ENCODE data around the gene SDK1. TPM values are rescaled to one million over a fixed set of nuclear protein-coding genes. Genes with fewer than 3 reads are reported as not detected.
"Not testable (repeated sequence)": the region's sequence is repeated elsewhere in the genome, so short reads cannot be mapped to it uniquely, and the experiment has no call there.

The SDK1 gene
- total and polyA plus RNA-seq, 7 experiments from 2014 or later = 0.07 to 2.5 (median 0.54) TPM

GRCh38 chr7:4234886-4235285 is 933.8 kb downstream of the SDK1 start:
- ChIA-PET POLR2A (no interaction called here), CTCF (interaction anchor here (0.6 to 0.7 kb wide), 2 partner anchors 50 to 179 kb away, joined by 3 to 4 read pairs; no protein-coding TSS in a partner anchor)
- DNase-seq (no peak), ATAC-seq (no peak)
- H3K4me3 ChIP-seq (ENCODE audit: low read length) = no peak overlapping the region
- no peaks in the 10 kb centered on the region for H3K27me3 ChIP-seq (ENCODE audit: control insufficient read depth in 2 of 2, insufficient read depth in 2 of 2, low read length in 2 of 2)
- intact Hi-C loops (cut with micrococcal nuclease) = no loop called here
- Mint-ChIP-seq H3K4me1 (peaks cover 0 to under 1% (median 0%) of the 10 kb centered on the region in 7 donors), H3K9me3 (peaks cover 0 to 2% (median 0%) of the 10 kb centered on the region in 11 donors), H3K27ac (no peak overlapping the region), H3K4me3 (no peak overlapping the region), H3K36me3 (no peaks in the 10 kb centered on the region), H3K27me3 (peaks cover 0 to 5% (median 0%) of the 10 kb centered on the region in 5 donors)
- no peaks in the 10 kb centered on the region for H3K9me3 ChIP-seq (ENCODE audit: control insufficient read depth in 2 of 3, low read length in 3 of 3)
- H3K36me3 ChIP-seq (ENCODE audit: control insufficient read depth in 2 of 3, insufficient read depth in 3 of 3, low read length in 3 of 3) = no peaks in the 10 kb centered on the region
- no peaks in the 10 kb centered on the region for H3K4me1 ChIP-seq (ENCODE audit: control insufficient read depth in 2 of 2, insufficient read depth in 2 of 2, low read length in 2 of 2)
- no peak overlapping the region for H3K27ac ChIP-seq (ENCODE audit: low read depth, low read length)

DNA sequence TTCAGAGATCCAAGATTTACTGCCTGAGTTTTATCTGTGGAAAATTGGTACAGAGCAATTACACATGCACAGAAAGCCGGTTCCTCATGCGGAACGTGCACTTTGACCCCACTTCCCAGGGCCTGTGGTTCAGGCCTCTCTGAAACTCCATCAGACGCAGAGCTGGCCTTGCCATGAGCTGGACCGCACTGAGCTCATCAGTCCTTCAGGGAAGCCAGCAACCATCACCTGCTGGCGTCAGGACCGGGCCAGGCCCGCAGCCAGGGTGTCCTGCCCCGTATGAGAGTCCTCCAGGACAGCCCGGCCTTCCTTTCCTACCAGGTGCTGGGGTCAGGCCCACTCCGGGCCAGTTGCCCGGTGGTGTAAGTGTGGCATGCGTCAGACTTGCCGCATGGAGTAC is 934.5 kb downstream of the SDK1 start:
- no peaks in the 10 kb centered on the region for H3K9me3 Mint-ChIP-seq
- H3K4me1 Mint-ChIP-seq = peaks cover 0 to 8% (median 4%) of the 10 kb centered on the region in 7 donors
- DNase-seq (no peak), ATAC-seq (no peak)
- H3K9me3 ChIP-seq (ENCODE audit: control insufficient read depth in 2 of 3, low read length in 3 of 3) = no peaks in the 10 kb centered on the region
- no peak overlapping the region for H3K27ac ChIP-seq (ENCODE audit: low read depth, low read length)
- H3K27me3 Mint-ChIP-seq = no peaks in the 10 kb centered on the region
- no peak overlapping the region for H3K27ac Mint-ChIP-seq
- intact Hi-C loops (cut with micrococcal nuclease) = no loop called here
- H3K4me3 Mint-ChIP-seq = no peak overlapping the region
- H3K36me3 ChIP-seq (ENCODE audit: control insufficient read depth in 2 of 3, insufficient read depth in 3 of 3, low read length in 3 of 3) = no peaks in the 10 kb centered on the region
- ChIA-PET CTCF (interaction anchor here (0.7 kb wide), 1 partner anchor 179 kb away, joined by 4 read pairs; no protein-coding TSS in a partner anchor), POLR2A (no interaction called here)
- H3K36me3 Mint-ChIP-seq = no peaks in the 10 kb centered on the region
- H3K4me3 ChIP-seq (ENCODE audit: low read length) = no peak overlapping the region
- H3K27me3 ChIP-seq (ENCODE audit: control insufficient read depth in 2 of 2, insufficient read depth in 2 of 2, low read length in 2 of 2) = no peaks in the 10 kb centered on the region
- H3K4me1 ChIP-seq (ENCODE audit: control insufficient read depth in 2 of 2, insufficient read depth in 2 of 2, low read length in 2 of 2) = no peaks in the 10 kb centered on the region

DNA sequence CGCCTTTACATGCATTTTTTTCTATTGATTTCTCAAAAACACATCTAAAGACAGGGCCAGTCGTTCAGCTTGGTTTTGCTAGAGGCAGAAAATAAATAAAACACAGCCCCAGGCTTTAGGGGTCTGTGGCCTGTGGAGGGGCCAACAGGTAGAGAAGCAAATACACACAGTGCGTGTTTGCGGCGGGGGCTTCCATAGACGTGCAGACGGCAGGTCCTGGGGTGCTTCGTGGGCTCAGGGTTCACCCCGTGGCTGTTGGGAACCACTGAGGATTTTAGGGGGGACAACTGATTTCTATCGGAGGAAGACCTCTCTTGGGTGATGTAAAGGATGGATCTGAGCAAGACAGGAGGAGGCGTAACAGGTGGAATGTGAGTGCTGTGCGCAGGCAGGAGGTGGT is 935.3 kb downstream of the SDK1 start:
- CTCF ChIA-PET = no interaction called here
- no peaks in the 10 kb centered on the region for H3K36me3 Mint-ChIP-seq
- DNase-seq (no peak), ATAC-seq (no peak)
- intact Hi-C loops (cut with micrococcal nuclease) = no loop called here
- POLR2A ChIA-PET = no interaction called here
- no peak overlapping the region for H3K27ac Mint-ChIP-seq
- Histone ChIP-seq H3K27ac (ENCODE audit: low read depth, low read length) (no peak overlapping the region), H3K9me3 (ENCODE audit: control insufficient read depth in 2 of 3, low read length in 3 of 3) (no peaks in the 10 kb centered on the region), H3K4me1 (ENCODE audit: control insufficient read depth in 2 of 2, insufficient read depth in 2 of 2, low read length in 2 of 2) (no peaks in the 10 kb centered on the region), H3K4me3 (ENCODE audit: low read length) (no peak overlapping the region), H3K27me3 (ENCODE audit: control insufficient read depth in 2 of 2, insufficient read depth in 2 of 2, low read length in 2 of 2) (no peaks in the 10 kb centered on the region), H3K36me3 (ENCODE audit: control insufficient read depth in 2 of 3, insufficient read depth in 3 of 3, low read length in 3 of 3) (no peaks in the 10 kb centered on the region)
- H3K4me3 Mint-ChIP-seq = no peak overlapping the region
- peaks cover 0 to 15% (median 9%) of the 10 kb centered on the region in 7 donors for H3K4me1 Mint-ChIP-seq
- H3K9me3 Mint-ChIP-seq = no peaks in the 10 kb centered on the region
- H3K27me3 Mint-ChIP-seq = no peaks in the 10 kb centered on the region

DNA sequence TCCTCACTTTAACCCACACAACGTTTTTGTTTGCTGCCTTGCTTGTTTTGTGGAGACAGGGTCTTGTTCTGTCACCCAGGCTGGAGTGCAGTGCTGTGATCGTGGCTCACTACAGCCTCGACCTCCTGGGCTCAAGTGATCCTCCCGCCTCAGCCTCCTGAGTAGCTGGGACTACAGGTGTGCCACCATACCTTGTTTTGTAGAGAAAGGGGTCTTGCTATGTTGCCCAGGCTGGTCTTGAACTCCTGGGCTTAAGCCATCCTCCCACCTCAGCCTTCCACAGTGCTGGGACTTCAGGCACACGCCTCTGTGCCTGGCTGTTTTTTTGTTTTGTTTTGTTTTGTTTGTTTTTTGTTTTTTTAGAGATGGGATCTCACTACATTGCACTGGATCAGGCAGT is 935.8 kb downstream of the SDK1 start:
- H3K36me3 Mint-ChIP-seq; H3K4me3 ChIP-seq (ENCODE audit: low read length); H3K27me3 Mint-ChIP-seq; H3K27ac Mint-ChIP-seq; DNase-seq; H3K9me3 Mint-ChIP-seq; CTCF ChIA-PET; H3K27me3 ChIP-seq (ENCODE audit: control insufficient read depth in 2 of 2, insufficient read depth in 2 of 2, low read length in 2 of 2); H3K27ac ChIP-seq (ENCODE audit: low read depth, low read length); H3K9me3 ChIP-seq (ENCODE audit: control insufficient read depth in 2 of 3, low read length in 3 of 3); H3K4me1 ChIP-seq (ENCODE audit: control insufficient read depth in 2 of 2, insufficient read depth in 2 of 2, low read length in 2 of 2); POLR2A ChIA-PET; H3K36me3 ChIP-seq (ENCODE audit: control insufficient read depth in 2 of 3, insufficient read depth in 3 of 3, low read length in 3 of 3); intact Hi-C loops (cut with micrococcal nuclease); ATAC-seq; H3K4me3 Mint-ChIP-seq: not testable (repeated sequence)
- peaks cover 0 to 18% (median 9%) of the 10 kb centered on the region in 7 donors for H3K4me1 Mint-ChIP-seq

DNA sequence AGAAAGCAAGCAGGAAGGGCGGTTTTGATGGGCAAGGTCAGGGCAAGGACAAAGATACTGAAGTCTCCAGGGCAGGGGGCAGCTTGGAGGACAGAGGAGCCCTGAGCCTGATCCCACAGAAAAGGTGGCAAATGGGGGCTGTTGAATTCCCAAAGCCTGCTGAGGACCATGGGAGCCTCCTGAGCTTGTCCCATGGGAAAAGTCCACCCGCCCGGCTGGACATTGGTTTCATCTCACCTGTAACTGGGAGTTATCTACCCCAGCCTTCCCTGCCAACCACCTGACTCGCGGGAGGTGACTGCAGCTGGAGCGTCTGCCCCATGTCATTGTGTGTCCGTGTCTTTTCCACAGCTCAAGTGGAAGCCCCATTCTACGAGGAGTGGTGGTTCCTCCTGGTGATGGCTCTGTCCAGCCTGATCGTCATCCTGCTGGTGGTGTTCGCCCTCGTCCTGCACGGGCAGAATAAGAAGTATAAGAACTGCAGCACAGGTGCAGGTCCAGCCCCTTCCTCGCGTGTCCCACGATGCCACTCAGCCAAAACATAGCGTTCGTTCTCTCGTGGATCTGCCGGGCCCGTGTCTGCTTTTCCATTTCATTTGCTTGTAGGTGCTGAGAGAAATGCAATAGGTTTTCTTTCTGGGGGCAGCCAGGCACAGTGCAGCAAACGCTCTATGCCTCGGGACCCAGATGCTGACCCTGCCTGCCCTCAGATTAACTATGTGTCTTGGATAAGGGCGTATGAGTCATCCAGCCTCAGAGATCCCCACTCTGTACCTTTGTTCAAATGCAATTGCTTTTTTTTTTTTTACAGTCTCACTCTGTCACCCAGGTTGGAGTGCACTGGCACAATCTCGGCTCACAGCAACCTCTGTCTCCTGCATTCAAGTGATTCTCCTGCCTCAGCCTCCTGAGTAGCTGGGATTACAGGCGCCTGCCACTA is 936.5 kb downstream of the SDK1 start:
- Histone ChIP-seq H3K4me1 (ENCODE audit: control insufficient read depth in 2 of 2, insufficient read depth in 2 of 2, low read length in 2 of 2) (no peaks in the 10 kb centered on the region), H3K36me3 (ENCODE audit: control insufficient read depth in 2 of 3, insufficient read depth in 3 of 3, low read length in 3 of 3) (no peaks in the 10 kb centered on the region), H3K4me3 (ENCODE audit: low read length) (no peak overlapping the region), H3K27ac (ENCODE audit: low read depth, low read length) (no peak overlapping the region), H3K9me3 (ENCODE audit: control insufficient read depth in 2 of 3, low read length in 3 of 3) (no peaks in the 10 kb centered on the region), H3K27me3 (ENCODE audit: control insufficient read depth in 2 of 2, insufficient read depth in 2 of 2, low read length in 2 of 2) (no peaks in the 10 kb centered on the region)
- no peak overlapping the region for H3K27ac Mint-ChIP-seq
- intact Hi-C loops (cut with micrococcal nuclease) = no loop called here
- ATAC-seq (no peak), DNase-seq (no peak)
- peaks cover 0 to 5% (median 0%) of the 10 kb centered on the region in 5 donors for H3K36me3 Mint-ChIP-seq
- CTCF ChIA-PET = no interaction called here
- POLR2A ChIA-PET = no interaction called here
- no peaks in the 10 kb centered on the region for H3K9me3 Mint-ChIP-seq
- H3K4me3 Mint-ChIP-seq = no peak overlapping the region
- no peaks in the 10 kb centered on the region for H3K27me3 Mint-ChIP-seq
- peaks cover 0 to 18% (median 9%) of the 10 kb centered on the region in 7 donors for H3K4me1 Mint-ChIP-seq

GRCh38 chr7:4238861-4239260 is 937.8 kb downstream of the SDK1 start:
- DNase-seq (no peak), ATAC-seq (no peak)
- H3K9me3 ChIP-seq (ENCODE audit: control insufficient read depth in 2 of 3, low read length in 3 of 3) = no peaks in the 10 kb centered on the region
- ChIA-PET CTCF (no interaction called here), POLR2A (no interaction called here)
- H3K27ac Mint-ChIP-seq = no peak overlapping the region
- no peaks in the 10 kb centered on the region for H3K4me1 ChIP-seq (ENCODE audit: control insufficient read depth in 2 of 2, insufficient read depth in 2 of 2, low read length in 2 of 2)
- no peaks in the 10 kb centered on the region for H3K36me3 ChIP-seq (ENCODE audit: control insufficient read depth in 2 of 3, insufficient read depth in 3 of 3, low read length in 3 of 3)
- H3K27me3 ChIP-seq (ENCODE audit: control insufficient read depth in 2 of 2, insufficient read depth in 2 of 2, low read length in 2 of 2) = no peaks in the 10 kb centered on the region
- no peak overlapping the region for H3K4me3 ChIP-seq (ENCODE audit: low read length)
- H3K4me1 Mint-ChIP-seq = peaks cover 0 to 18% (median 9%) of the 10 kb centered on the region in 7 donors
- H3K9me3 Mint-ChIP-seq = peaks cover 0 to 8% (median 0%) of the 10 kb centered on the region in 11 donors
- intact Hi-C loops (cut with micrococcal nuclease) = no loop called here
- H3K27me3 Mint-ChIP-seq = no peaks in the 10 kb centered on the region
- peaks cover 0 to 15% (median 5%) of the 10 kb centered on the region in 5 donors for H3K36me3 Mint-ChIP-seq
- H3K4me3 Mint-ChIP-seq = no peak overlapping the region
- H3K27ac ChIP-seq (ENCODE audit: low read depth, low read length) = no peak overlapping the region

- Histone ChIP-seq H3K27ac (ENCODE audit: low read depth, low read length) (no peak overlapping the region), H3K36me3 (ENCODE audit: control insufficient read depth in 2 of 3, insufficient read depth in 3 of 3, low read length in 3 of 3) (no peaks in the 10 kb centered on the region), H3K4me3 (ENCODE audit: low read length) (no peak overlapping the region), H3K4me1 (ENCODE audit: control insufficient read depth in 2 of 2, insufficient read depth in 2 of 2, low read length in 2 of 2) (no peaks in the 10 kb centered on the region), H3K27me3 (ENCODE audit: control insufficient read depth in 2 of 2, insufficient read depth in 2 of 2, low read length in 2 of 2) (no peaks in the 10 kb centered on the region), H3K9me3 (ENCODE audit: control insufficient read depth in 2 of 3, low read length in 3 of 3) (no peaks in the 10 kb centered on the region)
- Mint-ChIP-seq H3K4me3 (no peak overlapping the region), H3K27ac (peak overlapping the region in 1 of 9 donors; percentile 32), H3K9me3 (peaks cover 0 to 16% (median 2%) of the 10 kb centered on the region in 11 donors), H3K4me1 (peaks cover 0 to 18% (median 9%) of the 10 kb centered on the region in 7 donors), H3K27me3 (no peaks in the 10 kb centered on the region), H3K36me3 (peaks cover 0 to 21% (median 7%) of the 10 kb centered on the region in 5 donors)
- ChIA-PET CTCF (interaction anchor here (0.9 kb wide), 1 partner anchor 13 kb away, joined by 3 read pairs; no protein-coding TSS in a partner anchor), POLR2A (no interaction called here)
- ATAC-seq = no peak
- no peak for DNase-seq
- intact Hi-C loops (cut with micrococcal nuclease) = no loop called here
Measured at GRCh38 chr7:4240042-4240441, 939.0 kb downstream of the SDK1 start.

Data from naive thymus-derived CD4-positive, alpha-beta T cell (primary cell).